CD4-positive, alpha-beta T cell treated with Interleukin-21 for 1 hour (primary cell): ENCODE measurements around the gene C1QTNF8.
"Not testable (repeated sequence)": the region's sequence is repeated elsewhere in the genome, so short reads cannot be mapped to it uniquely, and the experiment has no call there.

Source experiments
- DNase-seq: peaks from one replicate; pipeline ENCODE4 v3.0.0-alpha.2; 2020

C1QTNF8 gene

GRCh38 chr16:1091992-1092552, 4.0 kb downstream of the C1QTNF8 start:
- no peak for DNase-seq

GRCh38 chr16:1090620-1091587, 5.1 kb downstream of the C1QTNF8 start:
- DNase-seq, result no peak

GRCh38 chr16:1089822-1090619, 6.0 kb downstream of the C1QTNF8 start:
- DNase-seq, result no peak

GRCh38 chr16:1089439-1089821, 6.6 kb downstream of the C1QTNF8 start:
- no peak for DNase-seq

- DNase-seq, result no peak
Measured at GRCh38 chr16:1088295-1089170, 7.5 kb downstream of the C1QTNF8 start.

- DNase-seq, result not testable (repeated sequence)
Measured at GRCh38 chr16:1086443-1086842, 9.6 kb downstream of the C1QTNF8 start.

GRCh38 chr16:1084971-1085370, 11.1 kb downstream of the C1QTNF8 start:
- DNase-seq, result no peak

- no peak for DNase-seq
Measured at GRCh38 chr16:1082952-1083675, 12.9 kb downstream of the C1QTNF8 start.

GRCh38 chr16:1082266-1082951, 13.6 kb downstream of the C1QTNF8 start:
- no peak for DNase-seq

- no peak for DNase-seq
Measured at GRCh38 chr16:1081734-1082265, 14.2 kb downstream of the C1QTNF8 start.

- no peak for DNase-seq
Measured at GRCh38 chr16:1080801-1081733, 15.0 kb downstream of the C1QTNF8 start.

GRCh38 chr16:1079786-1080525, 16.1 kb downstream of the C1QTNF8 start:
- no peak for DNase-seq

GRCh38 chr16:1079341-1079740, 16.7 kb downstream of the C1QTNF8 start:
- no peak for DNase-seq

GRCh38 chr16:1078579-1079021, 17.4 kb downstream of the C1QTNF8 start:
- DNase-seq, result no peak

- no peak for DNase-seq
Measured at GRCh38 chr16:1077877-1078578, 18.0 kb downstream of the C1QTNF8 start.

GRCh38 chr16:1076801-1077576, 19.1 kb downstream of the C1QTNF8 start:
- DNase-seq, result no peak

GRCh38 chr16:1075546-1075945, 20.5 kb downstream of the C1QTNF8 start:
- DNase-seq, result no peak

- no peak for DNase-seq
Measured at GRCh38 chr16:1074379-1074649, 21.7 kb downstream of the C1QTNF8 start.
